GM12874 (cell line): Measurements from ENCODE around the gene ESPN.

ENCODE experiments used
- TF ChIP-seq, protein P1 (sequence below): IDR thresholded peaks from 2 replicates; pipeline ENCODE4 v1.5.1; 2011; ENCODE audit warnings: low read depth, mild to moderate bottlenecking, control low read depth, low read length, moderate library complexity; ENCODE audit not compliant: insufficient read depth

The ESPN gene

DNA sequence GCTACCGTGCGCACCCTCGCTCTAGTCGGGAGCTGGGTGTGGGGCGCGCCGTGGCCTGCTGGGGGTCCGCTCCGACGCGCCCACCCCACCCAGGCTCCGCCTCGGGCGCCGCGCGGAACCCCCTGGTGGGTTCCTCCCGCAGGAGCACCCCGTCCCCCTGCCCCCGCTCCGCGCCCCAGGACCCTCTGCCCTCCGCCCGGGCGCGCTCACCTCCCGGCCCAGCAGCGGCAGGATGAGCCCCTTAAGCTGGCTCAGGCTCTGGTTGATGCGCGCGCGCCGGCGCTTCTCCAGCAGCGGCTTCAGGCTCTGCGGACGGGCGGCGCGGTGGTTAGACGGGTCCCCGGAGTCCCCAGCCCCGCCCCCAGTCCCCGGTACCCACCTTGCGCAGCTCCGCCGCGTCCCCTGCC, 5.2 kb upstream of the ESPN start:
- TF ChIP-seq, protein P1, sequence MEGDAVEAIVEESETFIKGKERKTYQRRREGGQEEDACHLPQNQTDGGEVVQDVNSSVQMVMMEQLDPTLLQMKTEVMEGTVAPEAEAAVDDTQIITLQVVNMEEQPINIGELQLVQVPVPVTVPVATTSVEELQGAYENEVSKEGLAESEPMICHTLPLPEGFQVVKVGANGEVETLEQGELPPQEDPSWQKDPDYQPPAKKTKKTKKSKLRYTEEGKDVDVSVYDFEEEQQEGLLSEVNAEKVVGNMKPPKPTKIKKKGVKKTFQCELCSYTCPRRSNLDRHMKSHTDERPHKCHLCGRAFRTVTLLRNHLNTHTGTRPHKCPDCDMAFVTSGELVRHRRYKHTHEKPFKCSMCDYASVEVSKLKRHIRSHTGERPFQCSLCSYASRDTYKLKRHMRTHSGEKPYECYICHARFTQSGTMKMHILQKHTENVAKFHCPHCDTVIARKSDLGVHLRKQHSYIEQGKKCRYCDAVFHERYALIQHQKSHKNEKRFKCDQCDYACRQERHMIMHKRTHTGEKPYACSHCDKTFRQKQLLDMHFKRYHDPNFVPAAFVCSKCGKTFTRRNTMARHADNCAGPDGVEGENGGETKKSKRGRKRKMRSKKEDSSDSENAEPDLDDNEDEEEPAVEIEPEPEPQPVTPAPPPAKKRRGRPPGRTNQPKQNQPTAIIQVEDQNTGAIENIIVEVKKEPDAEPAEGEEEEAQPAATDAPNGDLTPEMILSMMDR = no peak

- TF ChIP-seq, protein P1 = no peak
These were observed 4.6 kb upstream of the ESPN start, which contains the start of gene HES2 for GRCh38 chr1:6419804-6420453. Gene HES2, minus strand, starts transcription at chr1:6419919. Its CDS starts 99 bp downstream, at chr1:6419820.

DNA sequence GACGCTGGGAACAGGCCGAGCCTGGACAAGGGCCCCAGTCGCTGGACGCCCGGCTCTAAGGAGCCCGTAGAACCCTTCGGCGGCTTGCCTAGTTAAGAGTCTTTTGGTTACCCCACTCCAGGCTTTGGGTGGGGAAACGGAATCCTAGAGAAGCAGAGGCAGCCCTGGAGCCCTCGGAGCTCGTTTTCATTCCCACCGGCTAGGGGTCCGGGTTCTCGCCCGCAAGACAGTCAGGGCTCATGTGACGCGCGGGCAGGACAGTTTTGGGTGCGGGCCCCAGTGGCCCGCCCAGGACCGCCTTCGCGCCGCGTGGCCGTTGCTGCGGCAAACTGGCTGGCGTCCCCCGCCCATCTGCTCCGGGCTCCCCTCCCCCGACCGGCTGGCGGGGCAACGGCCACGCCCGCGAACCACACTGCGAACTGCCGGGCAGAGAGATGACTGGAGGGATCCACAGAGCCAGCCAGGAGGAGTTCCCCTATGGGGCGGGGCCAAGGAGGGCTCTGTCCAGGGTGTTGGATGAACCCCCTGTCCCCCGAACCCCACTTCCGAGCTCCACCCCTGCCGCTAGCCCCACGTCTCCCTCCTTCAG, 4.0 kb upstream of the ESPN start:
- TF ChIP-seq, protein P1 = no peak

- TF ChIP-seq, protein P1 = no peak
These were observed 3.3 kb upstream of the ESPN start for GRCh38 chr1:6421266-6421665.

DNA sequence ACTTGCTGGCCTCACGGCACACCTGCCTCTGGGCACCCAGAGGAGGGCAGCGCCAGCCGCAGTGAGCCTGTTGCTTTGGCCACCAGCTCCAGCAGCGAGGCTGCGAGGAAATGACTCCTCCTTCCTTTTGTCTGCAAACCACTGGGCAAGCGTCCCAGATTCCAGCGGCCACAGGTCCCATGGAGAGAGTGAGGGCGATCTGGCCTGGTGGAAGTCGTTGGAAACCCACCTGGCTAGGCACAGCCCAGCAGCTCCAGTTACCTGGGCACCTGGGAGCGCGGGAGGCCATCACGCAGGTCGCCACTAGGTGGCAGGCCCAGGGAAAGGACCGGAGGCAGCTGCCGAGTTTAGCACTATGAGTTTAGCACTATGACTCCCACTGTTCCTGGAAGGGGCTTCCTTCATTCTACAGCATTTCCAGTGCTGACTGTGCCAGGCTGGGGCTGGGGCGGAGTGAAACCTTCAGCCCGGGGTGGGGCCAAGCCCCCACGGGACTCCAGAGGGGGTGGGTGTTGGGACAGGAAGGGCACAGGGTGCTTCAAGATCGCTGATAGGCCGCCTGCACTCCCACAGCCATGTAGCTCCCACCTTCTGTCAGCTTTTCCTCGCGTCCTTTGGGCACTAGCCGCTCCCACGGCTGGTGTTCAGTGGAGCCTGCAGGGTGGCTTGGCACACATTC, 1.1 kb upstream of the ESPN start:
- TF ChIP-seq, protein P1 = peak; percentile 96

DNA sequence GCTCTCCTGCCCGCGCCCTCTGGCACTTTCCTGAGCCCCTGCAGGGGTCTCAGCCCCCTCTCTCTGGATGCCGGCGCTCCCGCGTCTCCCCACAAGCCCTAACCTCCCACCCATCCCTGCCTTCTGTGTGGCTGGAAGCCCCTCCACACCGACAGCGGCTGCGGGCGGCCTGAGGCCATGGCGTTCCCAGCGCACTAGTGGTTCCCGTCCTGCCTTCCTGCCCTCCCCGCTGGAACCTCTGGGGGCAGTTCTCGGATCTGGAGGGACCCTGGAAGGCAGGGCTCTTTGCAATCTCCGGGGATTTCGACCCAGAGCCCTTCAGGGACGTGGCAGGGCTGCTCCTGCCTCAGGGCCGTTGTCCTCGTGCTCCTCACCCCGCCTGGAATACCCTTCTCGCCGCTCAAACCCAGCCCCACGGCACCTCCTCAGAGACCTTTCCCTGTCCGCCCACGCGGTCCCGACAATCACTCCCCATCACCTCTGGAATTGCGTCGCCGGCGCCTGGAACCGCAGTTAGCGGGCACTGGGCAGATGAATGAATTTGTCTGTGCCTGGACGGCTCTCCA, 493 bp upstream of the ESPN start:
- TF ChIP-seq, protein P1 = no peak

GRCh38 chr1:6425658-6426057, 1.1 kb downstream of the ESPN start:
- TF ChIP-seq, protein P1 = no peak
